ENCODE data around the gene ALDH1L2. TPM values are rescaled to one million over a fixed set of nuclear protein-coding genes. Genes with fewer than 3 reads are reported as not detected.

ALDH1L2 gene
- total RNA-seq, 1 experiment from 2014 or later, result 7.7 TPM

DNA sequence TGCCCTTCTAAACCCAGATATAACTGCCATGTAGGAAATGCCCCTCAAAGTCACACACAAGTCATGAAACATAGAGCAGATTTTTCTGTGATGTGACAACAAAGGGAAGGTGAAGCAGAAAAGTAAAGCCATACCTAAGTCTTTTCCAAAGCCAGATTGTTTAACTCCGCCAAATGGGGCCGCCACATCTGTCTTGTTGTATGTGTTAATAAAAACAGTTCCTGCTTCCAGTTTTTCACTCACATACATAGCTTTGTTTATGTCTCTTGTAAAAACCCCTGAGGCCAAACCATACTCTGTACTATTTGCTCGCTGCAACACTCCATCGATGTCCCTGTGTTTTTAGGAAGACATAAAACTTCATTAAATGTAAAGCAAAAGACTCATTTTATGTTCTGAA, 57.8 kb downstream of the ALDH1L2 start:
- Mint-ChIP-seq H3K27me3 (ENCODE audit: low read depth) (no peaks in the 10 kb centered on the region), H3K4me3 (no peak overlapping the region), H3K27ac (no peak overlapping the region), H3K4me1 (no peaks in the 10 kb centered on the region), H3K36me3 (no peaks in the 10 kb centered on the region), H3K9me3 (no peaks in the 10 kb centered on the region)
- DNase-seq (ENCODE audit: low spot score) (no peak), ATAC-seq (no peak)
- no peak for TF ChIP-seq PRRX2 (CRISPR knock-in tag; IDR thresholded peaks at IDR 0.05)
- ChIA-PET CTCF (interaction anchor here (0.8 to 1.1 kb wide), 2 partner anchors 27 to 645 kb away, joined by 3 read pairs; no protein-coding TSS in a partner anchor), POLR2A (no interaction called here)

DNA sequence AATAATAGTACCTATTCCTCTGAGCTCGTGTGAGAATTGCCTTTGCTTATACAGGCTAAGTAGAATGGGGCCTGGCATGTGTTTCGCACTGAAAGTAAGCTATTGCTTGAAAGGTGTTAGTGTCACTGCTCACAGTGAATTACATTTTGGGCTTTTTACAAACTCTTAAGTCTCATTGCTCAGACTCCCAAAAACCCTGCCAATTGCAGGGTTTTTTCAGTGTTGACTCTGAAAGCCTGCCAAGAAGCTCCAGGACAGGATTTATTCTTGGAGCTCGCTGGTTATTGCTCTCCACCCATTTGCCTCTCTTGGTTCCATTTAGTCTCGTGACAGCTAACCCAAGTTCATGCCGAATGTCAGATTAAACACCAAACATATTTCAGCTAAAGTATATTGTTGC, 58.4 kb downstream of the ALDH1L2 start:
- Mint-ChIP-seq H3K27me3 (ENCODE audit: low read depth) (no peaks in the 10 kb centered on the region), H3K4me1 (peaks cover 2% of the 10 kb centered on the region), H3K9me3 (no peaks in the 10 kb centered on the region), H3K27ac (no peak overlapping the region), H3K36me3 (no peaks in the 10 kb centered on the region), H3K4me3 (no peak overlapping the region)
- CTCF ChIA-PET, result interaction anchor here (0.8 to 1.1 kb wide), 2 partner anchors 27 to 644 kb away, joined by 3 read pairs; no protein-coding TSS in a partner anchor
- POLR2A ChIA-PET, result no interaction called here
- DNase-seq (ENCODE audit: low spot score) (no peak), ATAC-seq (no peak)
- TF ChIP-seq ZNF532 (CRISPR knock-in tag; IDR thresholded peaks at IDR 0.05; ENCODE audit: borderline replicate concordance), result no peak
- TF ChIP-seq, protein P1, sequence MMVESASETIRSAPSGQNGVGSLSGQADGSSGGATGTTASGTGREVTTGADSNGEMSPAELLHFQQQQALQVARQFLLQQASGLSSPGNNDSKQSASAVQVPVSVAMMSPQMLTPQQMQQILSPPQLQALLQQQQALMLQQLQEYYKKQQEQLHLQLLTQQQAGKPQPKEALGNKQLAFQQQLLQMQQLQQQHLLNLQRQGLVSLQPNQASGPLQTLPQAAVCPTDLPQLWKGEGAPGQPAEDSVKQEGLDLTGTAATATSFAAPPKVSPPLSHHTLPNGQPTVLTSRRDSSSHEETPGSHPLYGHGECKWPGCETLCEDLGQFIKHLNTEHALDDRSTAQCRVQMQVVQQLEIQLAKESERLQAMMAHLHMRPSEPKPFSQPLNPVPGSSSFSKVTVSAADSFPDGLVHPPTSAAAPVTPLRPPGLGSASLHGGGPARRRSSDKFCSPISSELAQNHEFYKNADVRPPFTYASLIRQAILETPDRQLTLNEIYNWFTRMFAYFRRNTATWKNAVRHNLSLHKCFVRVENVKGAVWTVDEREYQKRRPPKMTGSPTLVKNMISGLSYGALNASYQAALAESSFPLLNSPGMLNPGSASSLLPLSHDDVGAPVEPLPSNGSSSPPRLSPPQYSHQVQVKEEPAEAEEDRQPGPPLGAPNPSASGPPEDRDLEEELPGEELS (CRISPR knock-in tag; IDR thresholded peaks at IDR 0.05), result no peak
- no peak for TF ChIP-seq GABPB1 (CRISPR knock-in tag; IDR thresholded peaks at IDR 0.05)
- no peak for TF ChIP-seq NR1H2 (CRISPR knock-in tag; IDR thresholded peaks at IDR 0.05)
- TF ChIP-seq NR2C2 (CRISPR knock-in tag; IDR thresholded peaks at IDR 0.05), result no peak
- no peak for TF ChIP-seq TEAD1 (CRISPR knock-in tag; IDR thresholded peaks at IDR 0.05)
- TF ChIP-seq ESRRA (CRISPR knock-in tag; IDR thresholded peaks at IDR 0.05; ENCODE audit: borderline replicate concordance), result no peak

DNA sequence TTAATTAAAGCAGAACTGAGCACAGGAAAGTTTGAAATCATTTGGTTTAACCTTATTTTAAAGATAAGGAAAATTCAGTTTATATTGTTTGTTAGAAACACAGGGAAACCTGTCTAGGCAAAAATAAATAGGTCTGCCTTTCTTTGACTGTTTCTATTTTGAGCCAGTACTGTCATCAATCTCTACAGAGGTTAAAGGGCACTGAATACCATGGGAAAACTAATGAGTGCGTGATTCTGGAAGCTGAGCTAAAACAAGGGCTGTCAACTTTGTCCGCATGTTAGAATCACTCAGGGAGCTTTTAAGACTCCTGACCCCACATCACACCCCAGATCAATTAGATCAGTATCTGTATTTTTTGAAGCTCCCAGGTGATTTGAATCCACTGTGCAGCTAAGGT, 59.3 kb downstream of the ALDH1L2 start:
- Mint-ChIP-seq H3K4me3 (no peak overlapping the region), H3K4me1 (peaks cover 11% of the 10 kb centered on the region), H3K36me3 (no peaks in the 10 kb centered on the region), H3K9me3 (no peaks in the 10 kb centered on the region), H3K27ac (no peak overlapping the region), H3K27me3 (ENCODE audit: low read depth) (no peaks in the 10 kb centered on the region)
- DNase-seq (ENCODE audit: low spot score) (no peak), ATAC-seq (no peak)
- CTCF ChIA-PET, result interaction anchor here (1.1 kb wide), 1 partner anchor 643 kb away, joined by 3 read pairs; no protein-coding TSS in a partner anchor
- POLR2A ChIA-PET, result no interaction called here
- TF ChIP-seq AR (CRISPR knock-in tag; IDR thresholded peaks at IDR 0.05) (no peak), FOXK1 (CRISPR knock-in tag; IDR thresholded peaks at IDR 0.05) (no peak)
- TF ChIP-seq, protein P2, sequence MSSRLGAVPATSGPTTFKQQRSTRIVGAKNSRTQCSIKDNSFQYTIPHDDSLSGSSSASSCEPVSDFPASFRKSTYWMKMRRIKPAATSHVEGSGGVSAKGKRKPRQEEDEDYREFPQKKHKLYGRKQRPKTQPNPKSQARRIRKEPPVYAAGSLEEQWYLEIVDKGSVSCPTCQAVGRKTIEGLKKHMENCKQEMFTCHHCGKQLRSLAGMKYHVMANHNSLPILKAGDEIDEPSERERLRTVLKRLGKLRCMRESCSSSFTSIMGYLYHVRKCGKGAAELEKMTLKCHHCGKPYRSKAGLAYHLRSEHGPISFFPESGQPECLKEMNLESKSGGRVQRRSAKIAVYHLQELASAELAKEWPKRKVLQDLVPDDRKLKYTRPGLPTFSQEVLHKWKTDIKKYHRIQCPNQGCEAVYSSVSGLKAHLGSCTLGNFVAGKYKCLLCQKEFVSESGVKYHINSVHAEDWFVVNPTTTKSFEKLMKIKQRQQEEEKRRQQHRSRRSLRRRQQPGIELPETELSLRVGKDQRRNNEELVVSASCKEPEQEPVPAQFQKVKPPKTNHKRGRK (CRISPR knock-in tag; IDR thresholded peaks at IDR 0.05; ENCODE audit: borderline replicate concordance), result no peak

All from WTC11 (cell line).